Stimulated activated CD4-positive, alpha-beta T cell treated with anti-CD3 and anti-CD28 coated beads, Interleukin-4, amount 100 ng/mL, for 48 hours (primary cell): ENCODE data around the gene BBS9.

ENCODE experiments used
- DNase-seq, 2 donors: peaks; one replicate each; pipeline ENCODE4 v3.0.0-alpha.2; 2020; ENCODE audit warnings: low read depth in 2 of 2

Gene BBS9

DNA sequence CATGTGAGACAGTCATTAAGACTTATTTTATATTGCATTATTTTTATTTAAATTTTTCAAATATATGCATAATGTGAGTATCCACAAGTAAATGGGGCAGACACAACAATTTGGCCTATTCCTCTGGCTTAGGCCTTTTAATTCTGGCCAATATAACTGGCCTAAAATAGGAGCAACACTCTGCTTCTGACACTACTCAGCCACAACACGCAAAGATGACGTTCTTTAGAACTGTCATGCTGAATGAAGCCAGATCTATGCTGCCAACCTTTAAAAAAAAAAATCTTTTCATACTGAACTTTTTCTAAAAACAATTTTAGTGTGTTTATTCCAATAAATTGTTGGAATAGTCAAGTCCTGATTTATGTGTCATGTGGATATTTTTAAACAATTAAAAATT is 421.0 kb downstream of the BBS9 start:
- no peak for DNase-seq

DNA sequence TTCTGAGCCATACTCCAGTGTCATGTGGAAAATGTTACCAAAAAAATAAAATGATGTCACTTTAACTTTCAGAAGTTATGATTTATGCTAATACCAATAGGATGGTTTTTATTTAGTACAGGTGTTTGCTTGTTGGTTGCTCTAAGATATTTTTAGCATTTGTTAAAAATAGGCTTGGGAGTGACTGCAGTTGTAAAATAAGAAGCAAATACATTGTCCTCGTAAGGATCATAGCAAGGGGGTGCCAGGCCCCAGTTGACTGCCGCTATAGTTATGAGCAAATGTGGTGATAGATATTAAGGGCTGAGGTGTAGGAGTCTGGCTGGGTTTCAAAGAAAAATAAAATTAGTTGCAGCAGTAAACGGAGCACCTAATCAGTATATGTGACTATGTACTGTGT is 421.6 kb downstream of the BBS9 start:
- no peak for DNase-seq

- no peak for DNase-seq
These were observed 424.7 kb downstream of the BBS9 start for GRCh38 chr7:33554046-33554445.

DNA sequence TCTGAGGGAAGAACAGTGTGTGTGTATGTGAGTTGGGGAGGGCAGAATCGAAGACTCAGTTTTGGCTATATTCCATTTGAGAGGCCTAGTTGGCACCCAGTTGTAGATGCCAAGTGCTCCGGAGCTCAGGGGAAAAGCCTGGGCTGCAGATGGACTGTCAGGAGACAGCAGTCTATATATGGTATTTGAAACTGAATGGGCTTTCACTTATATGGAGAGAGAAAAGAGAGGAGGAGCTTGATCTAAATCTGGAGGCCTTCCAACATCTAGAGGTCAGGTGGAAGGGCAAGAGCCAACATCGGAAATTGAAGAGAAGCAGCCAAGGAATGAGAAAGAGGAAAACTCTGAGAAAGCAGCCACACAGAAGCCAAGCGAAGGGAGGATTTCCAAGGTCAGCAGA is 425.2 kb downstream of the BBS9 start:
- no peak for DNase-seq

- no peak for DNase-seq
These were observed 427.1 kb downstream of the BBS9 start for GRCh38 chr7:33556472-33556871.

GRCh38 chr7:33558549-33559323 is 429.4 kb downstream of the BBS9 start:
- no peak for DNase-seq

- DNase-seq, result no peak
These were observed 430.0 kb downstream of the BBS9 start for GRCh38 chr7:33559324-33559710.

DNA sequence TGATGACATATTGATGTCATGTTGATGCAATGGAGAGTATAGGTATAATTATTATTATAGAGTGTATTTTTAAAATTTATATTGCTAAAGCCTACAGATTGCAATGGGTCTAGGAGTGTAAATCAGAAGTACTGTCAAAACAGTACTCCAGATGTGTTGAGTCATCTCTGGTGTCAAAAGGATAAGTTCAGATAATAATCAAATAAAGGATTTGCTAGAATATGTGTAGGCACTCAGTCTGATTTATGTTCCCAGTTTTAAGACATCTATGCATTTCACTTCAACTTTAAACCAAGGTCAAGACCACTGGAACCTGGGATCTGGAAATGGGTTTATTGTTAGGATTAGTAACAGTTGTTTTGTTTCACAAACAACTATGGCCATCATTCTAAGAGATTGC is 433.6 kb downstream of the BBS9 start:
- no peak for DNase-seq

- no peak for DNase-seq
These were observed 434.3 kb downstream of the BBS9 start for GRCh38 chr7:33563651-33564050.

DNA sequence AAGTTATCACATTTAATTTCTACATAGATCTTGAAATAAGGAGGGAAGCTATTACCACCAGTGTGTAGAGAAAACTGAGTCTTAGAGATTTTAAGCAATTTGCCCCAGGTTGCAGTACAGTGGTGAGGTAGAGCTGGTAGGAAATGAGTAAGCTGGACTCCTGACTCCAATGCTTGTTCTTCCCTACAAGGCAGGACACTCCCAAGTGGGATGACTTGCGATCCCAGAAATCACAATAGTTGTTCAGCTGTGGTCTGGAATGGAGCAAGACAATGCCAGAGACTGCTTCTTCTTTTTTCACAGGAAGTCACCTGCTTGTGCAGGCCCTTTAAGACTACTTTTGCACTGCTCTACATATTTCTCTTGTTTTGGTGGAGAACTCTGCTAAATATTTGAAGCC is 448.8 kb downstream of the BBS9 start:
- no peak for DNase-seq

- no peak for DNase-seq
These were observed 449.7 kb downstream of the BBS9 start for GRCh38 chr7:33578881-33579672.

GRCh38 chr7:33579673-33579960 is 450.3 kb downstream of the BBS9 start:
- DNase-seq, result no peak

GRCh38 chr7:33581236-33581635 is 451.9 kb downstream of the BBS9 start:
- no peak for DNase-seq

DNA sequence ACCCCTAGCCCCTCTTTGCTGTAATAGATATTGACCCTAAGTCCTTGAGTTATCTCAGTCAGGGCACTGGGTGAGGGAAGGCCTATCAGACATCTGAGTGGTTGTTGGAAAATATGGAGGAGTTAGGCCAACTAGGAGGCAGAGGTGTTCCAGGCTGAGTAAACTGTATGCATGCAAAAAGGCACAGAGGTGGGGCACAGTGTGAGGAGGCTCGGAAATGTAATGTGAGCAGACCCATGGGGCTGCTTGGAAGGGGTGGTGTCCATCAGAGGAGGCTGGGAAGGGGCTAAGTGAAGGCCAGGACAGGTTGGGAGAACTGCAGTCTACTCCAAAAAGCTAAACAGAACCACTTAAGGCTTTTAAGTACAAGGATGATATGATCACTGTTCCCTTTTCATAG is 452.7 kb downstream of the BBS9 start:
- DNase-seq, result no peak

DNA sequence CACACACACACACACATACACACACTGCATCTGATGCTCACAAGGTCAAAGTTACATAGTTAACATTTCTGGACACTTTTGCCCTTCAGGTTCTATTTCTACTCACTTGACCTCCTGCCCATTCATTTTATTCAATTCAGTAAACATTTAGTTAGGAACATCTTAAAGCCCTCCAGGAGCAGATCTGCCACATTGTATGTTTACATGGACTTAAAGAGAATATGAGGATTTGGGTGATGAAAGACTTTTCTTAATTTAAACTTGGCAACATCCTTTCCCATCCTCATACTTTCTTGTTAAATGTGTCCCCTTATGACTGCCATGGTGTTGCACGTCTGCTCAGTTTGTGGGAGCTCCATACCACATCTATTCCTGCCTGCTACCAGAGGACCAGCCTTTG is 453.2 kb downstream of the BBS9 start:
- no peak for DNase-seq

GRCh38 chr7:33589911-33590310 is 460.5 kb downstream of the BBS9 start:
- DNase-seq, result no peak

GRCh38 chr7:33590916-33591315 is 461.6 kb downstream of the BBS9 start:
- DNase-seq, result no peak

GRCh38 chr7:33591490-33591889 is 462.1 kb downstream of the BBS9 start:
- no peak for DNase-seq

GRCh38 chr7:33592718-33593117 is 463.4 kb downstream of the BBS9 start:
- DNase-seq, result no peak

GRCh38 chr7:33593611-33594010 is 464.2 kb downstream of the BBS9 start:
- DNase-seq, result no peak

GRCh38 chr7:33596686-33597085 is 467.3 kb downstream of the BBS9 start:
- no peak for DNase-seq

DNA sequence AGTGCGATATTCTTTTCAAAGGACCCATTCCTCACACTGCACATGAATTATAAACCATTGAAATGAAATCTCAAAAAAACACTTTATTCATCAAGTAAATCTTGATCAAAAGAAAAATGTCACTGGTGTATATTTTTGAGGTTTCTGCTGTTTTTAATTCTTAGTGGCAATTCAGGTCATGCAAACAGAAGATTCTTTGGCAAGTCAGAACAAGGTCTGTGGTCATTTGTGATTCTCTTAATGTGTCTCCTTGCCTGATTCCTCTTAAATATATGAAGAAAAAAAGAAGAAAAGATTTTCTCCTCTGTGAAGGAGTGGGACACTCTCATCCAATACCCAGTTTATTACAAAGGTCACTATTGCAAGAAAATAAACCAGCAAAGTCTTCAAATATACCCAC is 467.8 kb downstream of the BBS9 start:
- no peak for DNase-seq

DNA sequence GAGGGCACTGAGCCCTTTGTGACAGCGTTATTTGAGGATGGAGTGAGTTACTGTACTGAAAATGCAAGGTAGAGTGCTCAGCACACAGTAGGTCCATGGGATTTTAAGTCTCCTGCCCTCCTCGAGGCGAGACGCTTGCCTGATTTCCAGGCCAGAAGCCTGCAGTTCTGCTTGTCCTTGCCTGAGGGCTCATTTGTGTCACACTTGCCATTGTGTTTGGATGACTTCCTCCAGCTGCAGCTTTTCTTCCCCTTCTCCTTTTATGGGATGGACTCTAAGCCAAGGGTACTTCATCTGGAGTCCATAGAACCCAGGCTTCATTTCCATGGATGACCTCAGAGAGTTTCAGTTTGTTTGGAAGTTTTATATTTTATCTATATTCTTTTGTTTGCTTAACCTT is 471.7 kb downstream of the BBS9 start:
- no peak for DNase-seq

GRCh38 chr7:33601884-33602283 is 472.5 kb downstream of the BBS9 start:
- no peak for DNase-seq
